ENCODE data around the gene NAT14.
A peak's percentile ranks its signal among the peaks of the same experiment; 100 is the strongest.
"Not testable (repeated sequence)": the region's sequence is repeated elsewhere in the genome, so short reads cannot be mapped to it uniquely, and the experiment has no call there.

The NAT14 gene

GRCh38 chr19:55484593-55485438, at the start of gene NAT14:
Gene NAT14 (plus strand): TSS chr19:55485188. CDS start chr19:55485709, 521 bp downstream.
- DNase-seq (ENCODE audit: low spot score): peak; percentile 93

- no peak for DNase-seq (ENCODE audit: low spot score)
These were observed 48.1 kb upstream of the NAT14 start for GRCh38 chr19:55436847-55437246.

GRCh38 chr19:55437410-55437809, 47.6 kb upstream of the NAT14 start:
- DNase-seq (ENCODE audit: low spot score): peak; percentile 88

GRCh38 chr19:55439052-55439451, 45.9 kb upstream of the NAT14 start:
- DNase-seq (ENCODE audit: low spot score): no peak

DNA sequence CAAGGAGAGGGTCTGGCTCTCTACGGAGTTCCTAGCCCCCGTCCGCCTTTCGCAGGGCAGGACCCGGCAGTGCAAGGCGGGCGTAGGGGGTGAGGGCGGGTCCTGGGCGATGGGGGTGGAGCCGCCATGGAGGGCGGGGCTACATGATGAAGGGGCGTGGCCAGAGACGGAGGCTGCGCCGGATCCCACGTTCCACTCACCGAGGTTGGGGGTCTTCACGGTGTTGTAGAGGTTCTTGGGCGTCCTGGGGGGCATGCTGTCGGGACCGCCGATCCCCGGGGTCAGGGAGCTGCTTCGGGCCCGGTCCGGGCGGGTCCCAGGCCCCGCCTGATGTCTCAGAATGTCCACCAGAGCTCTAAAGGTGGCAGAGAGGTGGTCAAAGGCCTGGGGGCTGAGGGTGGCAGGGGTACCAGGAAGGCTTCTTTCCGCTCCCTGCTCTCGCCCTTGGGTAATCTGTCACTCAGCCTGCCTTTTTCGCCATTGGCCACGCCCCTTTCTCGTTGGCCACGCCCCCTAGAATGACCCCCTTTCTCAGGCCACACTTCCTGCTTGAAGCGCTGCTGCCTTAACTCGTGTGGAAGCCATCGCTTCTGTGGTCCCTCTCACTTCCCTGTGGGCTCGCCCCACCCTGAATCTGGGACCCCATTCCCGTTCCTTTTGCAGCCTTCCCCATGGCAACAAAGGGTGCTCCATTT, 44.4 kb upstream of the NAT14 start:
- peak; percentile 46 for DNase-seq (ENCODE audit: low spot score)

- DNase-seq (ENCODE audit: low spot score): no peak
These were observed 43.7 kb upstream of the NAT14 start for GRCh38 chr19:55441319-55441691.

- no peak for DNase-seq (ENCODE audit: low spot score)
These were observed 43.2 kb upstream of the NAT14 start for GRCh38 chr19:55441692-55442321.

- no peak for DNase-seq (ENCODE audit: low spot score)
These were observed 42.5 kb upstream of the NAT14 start for GRCh38 chr19:55442372-55442961.

DNA sequence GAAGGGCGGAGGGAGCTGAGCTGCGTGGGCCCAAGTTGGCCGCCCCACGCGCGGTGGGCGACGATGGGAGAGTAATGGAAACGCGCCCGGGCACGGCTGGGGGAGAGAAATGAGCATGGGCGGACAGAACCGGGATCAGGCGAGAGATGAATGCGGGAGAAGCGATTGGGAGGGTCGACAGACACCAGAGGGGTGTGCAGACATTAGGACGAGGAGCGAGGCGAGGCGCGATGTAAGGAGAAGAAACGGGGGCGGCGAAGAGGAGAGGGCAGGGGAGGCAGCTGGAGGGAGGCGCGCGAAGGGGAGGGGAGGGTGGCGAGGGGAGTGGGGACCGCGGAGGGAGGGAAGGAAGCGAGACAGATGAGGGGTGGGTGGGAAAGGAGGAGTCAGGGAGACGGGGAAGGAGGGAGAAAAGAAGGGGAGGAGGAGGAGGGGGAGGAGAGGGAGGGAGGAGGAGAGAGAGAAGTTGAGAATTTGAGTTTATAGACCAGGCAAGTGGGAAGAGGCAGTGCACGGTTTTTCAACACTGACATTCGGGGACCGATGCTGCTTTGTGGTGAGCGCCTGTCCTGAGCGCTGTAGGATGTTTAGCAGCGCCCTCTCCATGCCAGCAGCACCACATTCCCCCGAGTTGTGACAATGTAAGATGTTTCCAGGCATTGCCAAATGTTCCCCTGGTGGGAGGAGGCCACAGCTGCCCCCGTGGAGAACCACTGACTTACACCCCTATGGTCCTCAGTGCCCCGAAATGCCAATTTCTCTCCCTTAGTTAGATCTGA, 41.8 kb upstream of the NAT14 start, which contains the start of gene SHISA7:
SHISA7 (minus strand) TSS at position 256 of the 779 bp plus-strand sequence. CDS start 437 bp downstream, outside the sequence.
- DNase-seq (ENCODE audit: low spot score): no peak

DNA sequence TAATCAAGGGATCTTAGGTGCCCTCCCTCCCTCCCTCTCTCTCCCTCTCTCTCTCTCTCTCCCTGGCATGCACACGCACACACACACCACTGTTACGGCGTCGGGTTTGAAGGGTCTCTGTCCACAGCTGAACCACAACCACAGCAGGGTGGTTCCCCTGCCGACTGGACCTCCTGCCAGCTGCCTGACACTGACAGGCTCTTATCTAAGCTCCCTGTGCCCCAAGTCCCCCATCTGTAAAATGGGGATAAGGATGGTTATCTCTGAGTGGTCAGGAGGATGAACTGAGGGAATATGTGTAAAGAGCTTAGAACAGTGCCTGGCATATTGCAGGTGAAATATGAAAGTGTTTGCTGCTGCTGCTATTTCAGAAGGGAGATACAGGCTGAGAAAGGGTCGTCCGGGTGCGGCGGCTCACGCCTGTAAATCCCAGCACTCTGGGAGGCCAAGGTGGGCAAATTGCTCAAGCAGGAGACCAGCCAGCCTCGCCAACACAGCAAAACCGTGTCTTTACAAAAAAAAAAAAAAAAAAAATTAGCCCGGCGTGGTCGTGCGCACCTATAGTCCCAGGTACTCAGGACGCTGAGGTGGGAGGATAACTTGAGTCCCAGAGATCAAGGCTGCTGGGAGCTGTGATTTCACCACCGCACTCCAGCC, 41.0 kb upstream of the NAT14 start:
- no peak for DNase-seq (ENCODE audit: low spot score)

DNA sequence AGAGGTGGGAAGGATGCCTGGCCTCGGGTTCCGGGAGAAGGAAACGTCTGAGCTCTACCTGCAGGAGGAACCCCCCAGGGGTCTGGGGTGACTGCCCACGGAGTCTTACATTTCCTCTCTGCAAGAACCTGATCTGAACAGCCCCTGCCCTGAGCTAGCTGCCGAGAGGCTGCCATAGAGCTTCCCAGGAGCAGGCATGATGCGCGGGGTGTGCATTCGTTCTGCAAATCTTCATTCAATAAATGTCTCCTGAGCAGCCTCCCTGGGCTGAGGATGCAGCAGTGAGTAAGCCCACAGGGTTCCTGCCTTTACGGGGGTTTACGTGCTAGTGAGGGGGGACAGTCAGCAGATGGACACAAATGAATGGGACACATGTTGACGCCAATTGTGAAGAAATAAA, 40.3 kb upstream of the NAT14 start:
- DNase-seq (ENCODE audit: low spot score): no peak

- no peak for DNase-seq (ENCODE audit: low spot score)
These were observed 38.9 kb upstream of the NAT14 start for GRCh38 chr19:55446060-55446459.

DNA sequence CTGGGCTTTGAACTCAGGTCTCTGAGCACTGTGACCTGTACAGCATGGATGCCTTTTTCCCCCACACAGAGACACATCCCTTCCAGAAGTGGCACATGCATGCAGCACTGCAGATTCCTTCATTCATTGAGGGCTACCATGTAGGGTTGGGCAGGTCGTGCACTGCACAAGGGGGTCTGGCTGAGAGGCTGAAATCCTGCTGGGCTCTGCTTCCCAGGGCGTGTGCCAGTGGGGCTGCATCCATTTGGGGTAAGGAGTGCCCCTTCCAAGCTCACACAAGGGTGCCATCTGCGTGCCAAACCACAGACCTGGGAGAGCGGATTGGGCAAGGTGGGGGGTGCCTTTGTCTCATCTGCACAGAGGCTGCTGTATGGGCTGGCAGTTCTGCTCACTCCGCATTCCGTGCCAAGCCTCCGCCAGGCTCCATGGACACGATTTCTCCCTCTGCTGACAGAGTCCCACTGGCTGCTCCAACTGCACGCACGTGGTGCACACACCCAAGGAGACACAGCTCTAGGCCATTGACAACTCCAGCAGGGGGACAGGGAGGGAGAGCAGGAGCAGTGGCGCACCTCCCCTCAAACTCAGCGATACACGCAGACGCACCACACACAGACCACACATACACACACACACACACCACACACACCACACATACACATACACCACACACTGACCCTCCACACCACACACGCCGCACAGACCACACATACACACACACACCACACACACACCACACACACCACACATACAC, 37.4 kb upstream of the NAT14 start:
- DNase-seq (ENCODE audit: low spot score): peak; percentile 64

DNA sequence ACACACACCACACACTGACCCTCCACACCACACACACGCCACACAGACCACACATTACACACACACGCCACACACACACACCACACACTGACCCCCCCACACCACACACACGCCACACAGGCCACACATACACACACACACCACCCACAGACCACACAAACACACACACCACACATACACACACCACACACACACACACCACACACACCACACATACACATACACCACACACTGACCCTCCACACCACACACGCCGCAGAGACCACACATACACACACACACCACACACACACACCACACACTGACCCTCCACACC, 36.9 kb upstream of the NAT14 start:
- DNase-seq (ENCODE audit: low spot score): not testable (repeated sequence)

- DNase-seq (ENCODE audit: low spot score): no peak
These were observed 35.5 kb upstream of the NAT14 start for GRCh38 chr19:55449469-55449868.

DNA sequence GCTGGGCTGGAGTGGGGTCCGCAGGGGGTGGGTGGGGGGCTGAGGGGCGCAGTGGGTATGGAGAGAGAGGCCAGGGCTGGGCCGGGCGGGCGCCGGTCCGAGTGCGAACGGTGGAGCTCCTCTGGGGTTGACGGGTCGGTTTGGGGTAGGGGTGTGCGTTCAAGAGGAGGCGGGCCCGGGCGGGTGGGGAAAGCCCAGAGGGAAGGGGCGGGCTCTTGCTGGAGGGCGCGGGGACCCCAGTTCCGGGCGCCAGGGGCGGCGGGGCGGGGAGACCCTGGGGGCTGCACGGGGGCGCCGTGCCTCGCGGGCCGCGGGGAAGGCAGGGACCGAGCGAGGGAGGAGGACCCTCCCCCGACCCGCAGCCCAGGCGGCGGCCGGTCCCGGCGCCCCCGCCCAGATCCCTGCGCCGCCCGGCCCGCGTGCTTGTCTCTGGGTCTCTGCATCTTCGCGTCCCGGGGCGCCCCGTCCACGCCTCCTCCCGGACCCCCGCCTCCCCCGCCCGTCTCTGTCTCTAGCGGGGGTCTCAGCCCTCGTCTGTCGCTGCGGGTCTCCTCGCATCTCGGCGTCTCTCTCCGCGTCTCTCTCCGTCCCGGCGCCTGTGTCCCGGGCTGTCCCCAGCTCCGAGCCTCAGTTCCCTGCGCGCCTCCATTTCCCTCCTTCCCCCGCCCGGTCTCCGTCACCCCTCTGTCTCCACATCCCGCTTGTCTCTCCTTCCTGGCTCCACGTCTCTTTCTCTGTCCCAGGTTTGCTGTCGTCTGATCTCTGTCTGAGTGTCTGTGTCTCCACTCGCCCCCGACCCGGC, 33.6 kb upstream of the NAT14 start:
- DNase-seq (ENCODE audit: low spot score): peak; percentile 53

- no peak for DNase-seq (ENCODE audit: low spot score)
These were observed 32.8 kb upstream of the NAT14 start for GRCh38 chr19:55451965-55452748.

DNA sequence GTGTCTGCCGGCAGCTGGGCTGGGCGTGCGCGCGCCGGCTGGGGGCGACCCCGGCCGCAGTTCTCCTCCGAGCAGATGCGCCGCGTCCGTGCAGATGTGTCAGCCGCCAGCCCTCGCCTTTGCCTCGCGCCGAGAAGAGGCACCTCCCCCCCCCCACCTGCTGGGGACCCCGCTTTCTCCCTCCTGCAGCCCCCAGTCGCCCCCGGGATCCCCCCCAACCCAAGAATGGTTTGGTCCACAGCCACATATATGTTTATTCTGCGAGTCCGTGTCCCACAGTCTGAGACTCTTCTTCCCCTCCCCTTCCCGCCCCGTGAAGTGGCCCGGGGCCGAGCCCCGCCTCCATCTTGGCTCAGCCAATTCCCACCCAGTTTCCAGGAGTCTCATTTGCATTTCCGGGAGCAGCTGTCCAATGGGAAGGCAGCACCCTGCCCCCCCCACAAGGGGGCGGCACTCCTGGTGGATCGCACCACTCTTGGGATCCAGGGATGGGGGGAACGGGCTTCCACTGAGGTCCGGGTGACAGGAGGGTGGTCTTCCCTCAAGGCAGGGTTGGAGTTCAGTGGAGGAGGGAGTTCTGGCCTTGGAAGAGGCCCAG, 32.1 kb upstream of the NAT14 start:
- peak; percentile 89 for DNase-seq (ENCODE audit: low spot score)
